GM10248 (cell line): ENCODE results near the gene EML6.
A peak's percentile ranks its signal among the peaks of the same experiment; 100 is the strongest.

ENCODE experiments used
- CTCF ChIA-PET: fragments of 300-600 bp; sonication (Branson Sonifier 250); formaldehyde crosslinking; extraction: SDS; loops from one replicate; lab custom pipeline; 2021; ENCODE audit warnings: antibody characterized with exemption; lab: Yijun Ruan, JAX
- POLR2A ChIA-PET: fragments of 350-650 bp; sonication (Branson Sonifier 250); formaldehyde crosslinking; extraction: SDS; loops from one replicate; lab custom pipeline; 2020; ENCODE audit warnings: antibody characterized with exemption; lab: Yijun Ruan, JAX
- DNase-seq: peaks from one replicate; pipeline ENCODE4 v3.0.0; 2012; ENCODE audit errors: extremely low spot score
- CTCF ChIP-seq: IDR thresholded peaks from 2 replicates; pipeline ENCODE4 v1.5.1; 2012; ENCODE audit warnings: mild to moderate bottlenecking, low read depth; ENCODE audit errors: extremely low read depth, missing control alignments, control extremely low read depth

EML6 gene

DNA sequence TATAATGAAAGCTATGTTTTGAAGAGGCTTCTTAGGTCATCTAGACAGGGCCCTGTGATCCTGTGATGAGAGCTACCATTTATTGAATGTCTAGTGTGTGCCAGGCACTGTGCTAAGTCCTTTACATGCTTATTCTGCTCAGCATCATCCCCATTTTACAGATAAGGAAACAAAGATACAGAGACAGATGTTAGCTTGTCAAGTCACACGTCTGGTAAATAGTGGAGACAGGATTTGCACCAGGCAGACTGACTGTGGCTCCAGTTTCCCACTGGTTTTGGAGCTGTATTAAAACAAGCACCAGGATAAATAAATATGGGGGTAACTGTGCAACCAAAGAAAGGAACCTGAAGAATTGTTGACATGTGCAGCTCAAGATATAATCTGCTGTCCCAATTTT, 19.2 kb upstream of the EML6 start:
- DNase-seq: no peak
- ChIA-PET CTCF (interaction anchor here (0.7 to 7.0 kb wide), 54 partner anchors 8 to 884 kb away, joined by 3 to 113 read pairs (median 4); partner anchors contain the start of genes ACYP2 and EML6), POLR2A (interaction anchor here (0.7 kb wide), 1 partner anchor 10 kb away, joined by 3 read pairs; no protein-coding TSS in a partner anchor)
- no peak for TF ChIP-seq CTCF

DNA sequence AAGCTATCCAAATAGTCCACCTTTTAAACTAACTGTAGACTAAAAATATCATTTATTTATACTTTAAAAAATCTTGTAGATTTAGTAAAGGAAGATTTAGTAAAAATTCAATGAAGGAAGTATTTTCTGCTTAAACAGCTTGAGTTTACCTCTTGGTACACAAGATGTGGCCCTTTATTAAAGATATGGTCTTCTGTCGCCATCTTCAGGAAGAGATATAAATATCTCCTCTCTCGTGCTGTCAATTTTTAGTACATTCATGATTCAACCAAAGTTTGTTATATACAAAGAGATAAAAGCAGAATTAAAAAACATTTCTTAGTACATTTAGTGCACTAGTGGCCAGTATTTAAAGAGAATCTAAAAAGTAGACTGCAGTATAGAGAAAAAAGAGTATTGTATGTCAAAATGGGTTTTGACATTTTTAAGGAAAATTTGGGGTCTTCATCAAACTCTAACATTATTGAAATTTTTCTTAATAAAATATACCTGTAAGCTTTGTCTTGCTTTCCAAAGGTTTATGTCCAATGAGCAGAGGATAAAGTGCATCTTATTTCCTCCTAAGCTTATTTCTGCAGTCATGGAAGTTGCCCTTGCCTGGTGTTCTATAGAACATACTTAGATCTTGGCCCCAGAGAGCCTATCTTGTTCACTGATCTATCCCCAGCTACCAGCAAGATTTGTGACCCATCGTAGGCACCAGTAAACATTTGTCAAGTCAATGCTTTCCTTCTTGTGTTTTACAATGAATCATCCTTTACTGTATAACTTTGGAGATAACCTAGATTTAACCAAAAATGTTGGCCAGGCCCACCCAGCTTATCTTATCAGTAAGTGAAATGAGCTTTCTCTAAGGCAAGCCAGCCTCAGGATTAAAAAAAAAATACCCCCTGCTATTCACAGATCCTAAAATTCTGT, 18.5 kb upstream of the EML6 start:
- peak; percentile 54 for TF ChIP-seq CTCF
- ChIA-PET CTCF (interaction anchor here (0.7 to 7.0 kb wide), 56 partner anchors 9 to 885 kb away, joined by 3 to 113 read pairs (median 4); partner anchors contain the start of genes ACYP2 and EML6), POLR2A (no interaction called here)
- DNase-seq: peak; percentile 46

DNA sequence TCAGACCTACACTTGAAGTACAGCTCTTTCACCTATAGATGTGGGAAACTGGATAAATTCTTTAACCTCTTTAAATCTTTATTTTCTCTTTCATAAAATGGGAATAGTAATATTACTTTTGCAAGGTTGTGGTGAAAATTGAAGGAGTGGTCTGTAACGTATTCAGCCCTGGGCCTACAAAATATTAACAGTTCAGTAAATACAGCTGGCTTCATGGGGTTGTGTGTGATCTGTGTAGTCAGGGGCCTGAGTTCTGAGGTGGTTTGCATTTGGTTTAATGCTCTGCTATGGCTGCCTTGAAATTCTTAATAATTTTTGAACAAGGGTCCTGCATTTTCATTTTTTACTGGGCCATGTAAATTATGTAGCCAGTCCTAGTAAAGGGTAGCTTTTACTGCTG, 16.8 kb upstream of the EML6 start:
- no peak for TF ChIP-seq CTCF
- DNase-seq: no peak
- POLR2A ChIA-PET: interaction anchor here (0.6 kb wide), 1 partner anchor 141 kb away, joined by 3 read pairs; no protein-coding TSS in a partner anchor

GRCh38 chr2:54708584-54709335, 14.7 kb upstream of the EML6 start:
- ChIA-PET POLR2A (interaction anchor here (0.6 kb wide), 1 partner anchor 136 kb away, joined by 3 read pairs; no protein-coding TSS in a partner anchor), CTCF (interaction anchor here (1.1 to 7.0 kb wide), 10 partner anchors 9 to 602 kb away, joined by 3 to 105 read pairs (median 9); no protein-coding TSS in a partner anchor)
- TF ChIP-seq CTCF: no peak
- DNase-seq: no peak

More for the DNA sequence above, 16.8 kb upstream of the EML6 start:
- CTCF ChIA-PET: interaction anchor here (0.7 to 7.0 kb wide), 8 partner anchors 11 to 600 kb away, joined by 4 to 105 read pairs (median 18); partner anchors contain the start of gene EML6

DNA sequence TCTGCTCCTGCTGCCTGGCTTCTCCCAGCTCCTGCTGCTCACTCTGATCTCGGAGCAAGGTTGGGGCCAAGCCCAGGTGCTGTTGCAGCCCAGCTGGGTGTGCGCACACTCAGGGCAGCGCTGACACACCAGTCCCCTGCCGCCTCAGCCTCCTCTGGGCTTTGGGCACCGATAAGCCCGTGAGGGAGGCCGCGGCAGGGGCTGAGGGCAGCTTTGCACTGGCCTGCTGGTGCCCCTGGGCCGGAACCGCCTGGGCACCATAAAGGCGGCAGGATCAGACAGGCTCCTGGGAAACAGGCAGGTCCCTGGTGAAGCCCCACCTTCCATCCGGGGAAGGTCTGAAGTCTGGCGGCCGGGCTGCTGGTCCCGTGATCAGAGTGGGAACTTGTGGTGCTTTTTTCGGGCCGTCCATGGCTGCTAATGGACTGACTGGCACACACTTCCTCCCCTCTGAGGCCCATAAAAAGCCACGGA, 14.1 kb upstream of the EML6 start:
- no peak for DNase-seq
- POLR2A ChIA-PET: interaction anchor here (0.6 kb wide), 2 partner anchors 136 to 631 kb away, joined by 3 read pairs; no protein-coding TSS in a partner anchor
- no peak for TF ChIP-seq CTCF

More for the DNA sequence above, 14.1 kb upstream of the EML6 start:
- CTCF ChIA-PET: interaction anchor here (1.0 to 7.0 kb wide), 9 partner anchors 13 to 602 kb away, joined by 3 to 105 read pairs (median 4); no protein-coding TSS in a partner anchor
